DMS114 treated with DMSO at 0.1 percent for 48 hours (cell line): ENCODE data around the gene MAML3.
"Not testable (repeated sequence)": the region's sequence is repeated elsewhere in the genome, so short reads cannot be mapped to it uniquely, and the experiment has no call there.

ENCODE experiments used
- DNase-seq: peaks from one replicate; lab custom pipeline; 2025; ENCODE audit not compliant: unreplicated experiment; lab: John Stamatoyannopoulos, UW

MAML3 gene

DNA sequence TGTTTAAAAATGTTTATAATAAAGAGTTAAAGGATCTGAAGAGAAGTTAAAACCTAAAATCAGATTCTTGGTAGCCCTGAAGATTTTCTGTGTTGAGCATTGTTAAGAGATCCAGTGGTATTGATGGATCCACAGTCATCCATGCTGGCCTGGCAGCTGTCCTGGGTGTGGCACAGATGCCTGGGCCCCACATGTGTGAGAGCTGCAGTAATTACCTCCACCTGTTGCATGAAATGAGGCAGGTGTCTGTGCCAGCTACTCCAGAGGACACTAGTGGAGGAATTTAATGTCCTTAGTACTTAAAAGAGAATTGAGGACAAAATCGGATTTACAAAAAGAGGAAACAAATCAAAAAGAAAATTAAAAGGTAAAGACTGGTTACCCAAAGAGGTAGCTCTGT, 444.3 kb downstream of the MAML3 start:
- DNase-seq, result no peak

DNA sequence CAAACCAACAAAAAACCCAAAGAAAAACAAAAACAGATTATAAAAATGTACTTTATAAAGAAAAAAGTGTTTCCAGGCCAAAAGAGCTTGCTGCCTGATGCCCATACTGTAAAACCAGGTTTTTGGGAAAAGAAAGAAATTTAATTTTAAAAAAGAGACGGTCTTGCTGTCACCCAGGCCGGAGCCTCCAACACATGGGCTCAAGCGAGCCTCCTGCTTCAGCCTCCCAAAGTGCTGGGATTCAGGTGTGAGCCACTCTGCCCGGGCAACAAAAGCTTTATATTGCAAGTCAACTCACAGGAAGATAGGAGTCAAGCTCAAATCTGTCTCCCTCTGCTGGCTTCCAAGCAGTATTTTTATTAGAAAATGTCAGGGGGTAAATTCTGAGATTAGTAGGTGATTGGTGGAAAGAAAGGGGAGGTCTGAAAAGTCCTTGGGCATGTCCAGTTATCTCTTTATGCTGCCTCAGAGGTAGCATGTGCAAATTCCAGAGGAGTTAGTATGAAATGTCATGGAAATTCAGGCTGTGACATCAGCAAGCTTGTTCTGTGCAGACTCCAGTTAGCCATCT, 449.0 kb downstream of the MAML3 start:
- no peak for DNase-seq

DNA sequence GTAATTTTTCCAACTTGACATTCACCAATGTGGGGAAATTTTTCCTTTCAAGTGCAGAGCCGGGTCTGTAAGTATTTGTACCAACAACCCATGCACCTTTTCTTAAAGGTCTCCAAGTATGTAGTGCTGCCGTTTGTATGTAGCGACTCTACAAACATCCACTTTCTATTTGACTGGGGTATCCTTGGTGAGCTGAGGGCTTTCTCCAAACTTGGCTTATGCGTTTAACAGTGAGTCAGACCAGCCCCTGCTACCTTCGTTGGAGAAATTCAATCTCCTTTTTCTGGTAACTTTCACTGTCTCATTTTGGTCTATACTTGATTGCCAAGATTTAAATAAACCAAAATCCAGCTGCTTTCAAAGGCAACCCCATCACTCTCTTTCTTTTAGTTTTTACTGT, 453.4 kb downstream of the MAML3 start:
- no peak for DNase-seq

DNA sequence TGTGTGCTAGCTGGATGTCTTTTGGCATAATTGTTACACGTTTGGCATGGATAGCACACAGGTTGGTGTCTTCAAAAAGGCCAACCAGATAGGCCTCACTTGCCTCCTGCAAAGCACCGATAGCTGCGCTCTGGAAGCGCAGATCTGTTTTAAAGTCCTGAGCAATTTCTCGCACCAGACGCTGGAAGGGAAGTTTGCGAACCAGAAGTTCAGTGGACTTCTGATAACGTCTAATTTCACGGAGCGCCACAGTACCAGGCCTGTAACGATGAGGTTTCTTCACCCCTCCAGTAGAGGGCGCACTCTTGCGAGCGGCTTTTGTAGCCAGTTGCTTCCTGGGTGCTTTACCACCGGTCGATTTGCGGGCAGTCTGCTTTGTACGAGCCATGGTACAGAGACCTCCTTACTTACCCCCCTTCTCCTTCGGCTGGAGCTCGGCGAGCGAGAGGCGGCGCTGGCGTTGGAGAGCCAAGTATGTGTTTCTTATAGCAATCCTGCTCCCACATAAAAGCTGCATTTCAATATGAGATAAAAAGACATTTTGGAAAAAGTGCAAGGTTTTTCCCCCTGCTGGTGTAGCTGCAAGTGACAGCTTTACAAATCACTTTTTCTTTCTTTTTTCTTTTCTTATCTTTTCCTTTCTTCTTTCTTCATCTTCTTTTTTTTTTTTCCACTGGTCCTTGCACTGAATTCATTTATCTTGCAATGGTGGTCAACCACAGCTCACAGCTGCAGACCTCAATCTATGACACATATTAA, 455.6 kb downstream of the MAML3 start:
- DNase-seq, result not testable (repeated sequence)

DNA sequence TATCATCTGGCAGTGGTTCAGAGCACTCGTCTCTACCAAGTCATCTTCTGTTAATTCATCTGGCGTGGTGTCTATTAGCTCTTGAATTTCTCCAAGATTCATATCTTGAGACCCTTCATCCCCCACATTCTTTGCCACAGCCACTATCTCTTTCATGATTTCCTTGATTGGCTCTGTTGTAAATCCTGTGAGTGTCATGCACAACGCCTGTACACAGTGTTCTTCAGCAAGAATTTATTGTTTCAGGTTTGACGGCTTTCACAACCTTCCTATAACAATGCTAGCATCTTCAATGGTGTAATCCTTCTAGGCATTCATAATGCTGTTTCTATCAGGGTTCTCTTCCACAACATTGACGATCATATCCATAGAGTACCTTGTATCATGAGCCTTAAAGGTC, 457.5 kb downstream of the MAML3 start:
- DNase-seq, result no peak

DNA sequence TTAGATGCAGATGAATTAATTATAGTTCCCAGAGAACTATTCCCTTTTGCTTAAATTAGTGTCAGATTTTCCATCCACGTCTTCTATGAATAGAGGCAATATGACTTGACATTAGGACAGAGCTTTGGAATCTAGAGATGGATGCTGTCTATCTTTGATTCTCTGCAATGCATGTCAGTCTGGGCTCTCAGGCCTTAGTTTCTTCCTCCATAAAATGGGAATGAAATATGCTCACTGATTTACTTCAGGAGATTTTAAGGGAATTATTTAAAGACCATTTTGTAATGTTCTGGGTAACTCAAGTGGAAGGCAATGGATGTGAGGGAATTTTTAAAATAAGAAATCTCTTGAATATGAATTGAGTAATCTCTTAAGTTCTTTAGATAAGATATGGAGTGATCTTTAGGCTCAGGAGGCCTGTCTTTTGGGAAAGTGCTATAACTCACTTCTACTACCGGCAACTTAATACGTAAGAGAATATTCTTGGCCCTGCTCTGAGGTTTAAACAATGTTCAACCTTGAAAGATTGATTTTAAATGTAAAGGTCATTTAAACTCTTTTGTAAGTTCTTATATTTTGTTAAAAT, 459.4 kb downstream of the MAML3 start:
- no peak for DNase-seq

DNA sequence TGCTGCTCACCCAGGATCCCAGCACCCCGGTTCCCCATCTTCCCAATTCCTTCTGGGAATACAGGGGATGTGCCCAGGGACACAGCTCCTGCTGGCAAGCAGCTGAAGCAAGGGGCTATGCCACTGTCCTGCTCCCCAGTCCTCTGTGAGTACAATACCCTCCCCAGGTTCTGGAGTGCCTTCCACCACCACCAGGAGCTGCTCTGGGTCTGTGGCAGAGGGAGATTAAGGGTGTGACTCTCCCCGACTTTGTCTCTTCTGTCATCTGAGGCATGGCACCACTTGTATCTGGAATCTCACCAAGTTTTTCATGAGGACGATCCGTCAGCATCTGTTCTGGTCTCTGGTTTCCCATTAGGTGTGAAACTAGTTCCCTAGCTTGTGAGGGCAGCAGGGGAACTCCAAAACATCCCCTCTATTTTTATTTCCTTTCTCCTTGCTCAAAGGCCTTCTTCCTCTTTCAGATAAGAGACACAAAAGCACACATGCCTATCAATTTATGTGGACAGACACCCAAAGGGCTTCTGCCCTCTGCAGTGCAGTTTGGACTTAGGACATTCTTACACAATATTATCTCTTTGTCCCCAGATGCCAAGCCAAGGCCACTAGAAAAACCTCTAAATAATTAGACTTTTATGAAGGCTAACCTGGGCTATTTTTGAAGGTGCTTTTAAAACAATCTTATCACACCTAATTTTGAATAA, 461.5 kb downstream of the MAML3 start:
- no peak for DNase-seq

DNA sequence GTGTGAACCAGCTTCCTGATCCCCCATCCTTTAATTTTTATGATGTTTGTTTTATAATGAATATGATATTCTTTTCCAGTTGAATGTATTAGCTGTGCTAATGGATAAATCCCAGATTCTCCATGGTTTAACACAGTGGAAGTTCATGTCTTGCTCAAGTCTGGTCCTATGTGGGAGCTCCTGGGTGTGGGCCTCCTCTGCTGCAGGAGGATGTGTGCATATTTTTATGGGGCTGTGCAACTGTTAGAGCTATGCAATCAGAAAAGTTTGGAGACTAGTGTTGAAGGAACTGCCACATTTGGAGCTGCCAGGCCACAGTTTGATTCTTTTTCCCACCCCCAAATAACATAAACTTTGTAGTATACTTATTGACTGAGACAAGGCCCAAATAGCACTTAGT, 463.6 kb downstream of the MAML3 start:
- DNase-seq, result no peak

DNA sequence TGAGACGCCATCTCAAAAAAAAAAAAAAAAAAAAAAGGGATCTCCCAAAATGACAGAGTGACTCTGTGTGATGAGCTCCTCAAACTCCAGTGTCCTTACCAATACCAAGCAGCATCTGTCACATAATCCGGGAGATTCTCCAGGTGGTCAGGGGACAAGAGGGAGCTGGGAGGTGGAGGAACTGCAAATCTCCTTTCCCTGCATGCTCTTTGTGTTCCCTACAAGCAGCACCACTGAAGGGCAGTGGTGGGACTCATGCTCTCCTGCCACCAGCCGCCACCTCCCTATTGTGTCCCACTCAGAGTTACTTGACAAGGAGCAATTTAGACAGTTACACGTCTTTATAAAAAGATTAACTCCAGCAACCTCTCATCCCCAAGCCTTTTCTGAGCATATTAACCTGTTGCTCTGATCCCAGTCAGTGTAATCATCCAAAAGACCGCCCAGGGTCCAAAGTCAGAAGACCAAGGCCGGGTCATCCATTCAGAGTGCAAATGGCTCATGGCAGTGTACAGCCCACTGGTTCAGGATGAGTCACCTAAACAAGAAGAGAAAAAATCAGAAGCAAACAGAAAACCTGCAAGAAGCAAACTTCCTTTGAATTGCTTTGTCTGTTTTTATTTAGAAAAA, 464.8 kb downstream of the MAML3 start:
- no peak for DNase-seq

DNA sequence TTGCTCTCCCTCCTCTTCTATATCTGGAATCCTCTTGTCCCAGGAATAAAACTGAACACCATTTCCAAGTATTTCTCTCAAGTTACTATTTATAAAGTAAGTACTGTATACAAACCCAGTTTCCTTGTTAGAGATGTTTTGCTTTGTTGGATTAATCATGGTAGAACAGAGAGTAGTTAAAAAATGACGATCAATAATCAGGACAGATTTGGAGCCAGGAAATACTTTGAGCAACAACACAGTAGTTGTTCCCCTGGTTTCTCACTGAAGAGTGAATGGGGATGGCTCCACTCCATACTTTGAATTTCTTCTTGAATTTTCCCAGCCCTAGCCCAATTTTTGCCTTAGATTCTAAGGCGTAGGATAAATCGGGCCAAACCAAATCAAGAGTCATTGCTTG, 467.0 kb downstream of the MAML3 start:
- DNase-seq, result no peak

DNA sequence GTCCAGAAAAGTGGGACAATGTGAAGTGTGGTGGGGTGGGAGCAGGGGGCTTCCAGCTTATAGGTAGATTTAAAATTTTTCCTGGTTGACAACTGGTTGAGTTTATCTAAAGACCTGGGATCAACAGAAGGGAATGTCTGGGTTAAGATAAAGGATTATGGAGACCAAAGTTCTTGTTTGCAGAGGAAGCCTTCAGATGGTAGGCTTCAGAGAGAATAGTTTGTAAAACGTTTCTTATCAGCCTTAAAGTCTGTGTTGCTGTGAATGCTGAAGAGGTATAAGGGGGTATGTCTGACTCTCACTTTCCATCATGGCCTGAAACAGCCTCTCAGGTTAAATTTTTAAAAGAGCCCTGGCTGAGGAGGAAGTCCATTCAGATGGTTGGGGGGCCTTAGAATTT, 467.9 kb downstream of the MAML3 start:
- DNase-seq, result no peak

DNA sequence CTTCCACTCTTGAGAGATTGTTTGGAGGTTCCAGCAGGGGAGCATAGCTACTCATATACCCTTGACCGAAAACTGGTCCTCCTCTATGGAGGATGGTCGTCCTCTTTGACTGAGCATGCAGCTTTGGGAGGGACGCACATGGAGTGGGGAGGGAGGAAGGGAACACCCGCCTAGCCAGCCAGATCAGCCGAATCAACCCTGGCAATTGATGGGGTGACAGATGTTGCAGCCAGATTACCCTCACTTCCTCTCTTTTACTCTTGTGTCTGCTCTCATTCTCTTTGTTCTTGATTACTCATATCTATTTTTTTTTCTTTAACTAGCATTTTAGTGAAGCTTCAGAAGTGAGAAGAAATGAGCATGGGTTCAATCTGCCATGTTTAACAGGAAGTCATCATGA, 468.8 kb downstream of the MAML3 start:
- DNase-seq, result no peak

DNA sequence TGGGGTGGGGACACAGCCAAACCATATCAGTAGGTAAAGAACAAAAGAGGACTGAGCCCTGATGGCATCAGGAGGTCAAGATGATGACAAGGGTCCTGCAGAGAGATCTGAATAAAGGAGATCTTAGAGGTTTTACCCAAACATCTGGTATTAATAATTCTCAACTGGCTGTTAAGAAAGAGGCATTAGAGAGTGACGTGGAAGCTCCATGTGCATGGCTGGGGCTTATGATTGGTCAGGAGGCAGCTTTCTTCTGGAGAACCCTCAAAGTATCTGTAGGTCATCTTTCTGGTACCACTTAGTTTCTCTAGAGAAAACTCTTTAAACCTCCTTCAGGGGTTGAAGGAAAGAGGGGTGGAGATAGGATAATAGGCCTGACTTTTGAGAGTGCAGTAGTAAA, 469.6 kb downstream of the MAML3 start:
- DNase-seq, result no peak

DNA sequence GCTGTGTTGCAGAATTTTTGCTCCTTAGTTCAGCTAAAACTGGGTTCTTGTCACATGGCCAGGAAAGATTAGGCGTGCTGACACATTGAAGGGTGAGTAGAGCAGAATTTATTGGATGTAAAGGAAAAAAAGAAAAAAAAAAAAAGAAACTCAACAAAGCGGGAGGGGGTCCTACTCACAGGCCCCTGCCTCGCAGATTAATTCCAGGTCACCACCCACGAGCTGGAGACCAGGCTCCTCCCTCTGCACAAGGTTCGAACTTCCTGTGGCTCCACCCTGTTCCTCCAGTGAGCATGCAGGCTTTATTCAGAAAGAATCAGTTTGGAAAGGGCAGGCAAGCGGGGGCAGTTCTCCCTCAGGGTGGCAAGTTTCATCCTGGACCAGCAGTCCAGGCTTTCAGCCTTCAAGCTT, 471.2 kb downstream of the MAML3 start:
- no peak for DNase-seq

DNA sequence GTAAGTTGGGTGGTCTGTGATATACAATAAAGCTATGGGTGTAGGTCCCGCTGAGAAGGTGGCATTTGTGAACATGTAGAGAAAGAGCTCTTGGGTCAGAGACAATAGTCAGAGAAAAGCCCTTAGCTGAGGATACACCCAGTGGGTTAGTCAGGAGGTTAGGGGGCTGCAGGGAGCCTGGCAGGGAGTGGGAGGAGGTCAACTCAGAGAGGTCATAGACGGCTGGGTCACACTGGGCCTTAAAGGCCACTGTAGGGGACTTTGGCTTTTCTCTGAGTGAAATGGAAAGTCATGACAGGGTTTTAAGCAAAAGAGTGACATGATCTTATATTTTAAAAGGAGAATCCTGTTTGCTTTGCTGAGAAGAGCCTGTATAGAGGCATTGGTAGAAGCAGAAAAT, 471.7 kb downstream of the MAML3 start:
- no peak for DNase-seq

DNA sequence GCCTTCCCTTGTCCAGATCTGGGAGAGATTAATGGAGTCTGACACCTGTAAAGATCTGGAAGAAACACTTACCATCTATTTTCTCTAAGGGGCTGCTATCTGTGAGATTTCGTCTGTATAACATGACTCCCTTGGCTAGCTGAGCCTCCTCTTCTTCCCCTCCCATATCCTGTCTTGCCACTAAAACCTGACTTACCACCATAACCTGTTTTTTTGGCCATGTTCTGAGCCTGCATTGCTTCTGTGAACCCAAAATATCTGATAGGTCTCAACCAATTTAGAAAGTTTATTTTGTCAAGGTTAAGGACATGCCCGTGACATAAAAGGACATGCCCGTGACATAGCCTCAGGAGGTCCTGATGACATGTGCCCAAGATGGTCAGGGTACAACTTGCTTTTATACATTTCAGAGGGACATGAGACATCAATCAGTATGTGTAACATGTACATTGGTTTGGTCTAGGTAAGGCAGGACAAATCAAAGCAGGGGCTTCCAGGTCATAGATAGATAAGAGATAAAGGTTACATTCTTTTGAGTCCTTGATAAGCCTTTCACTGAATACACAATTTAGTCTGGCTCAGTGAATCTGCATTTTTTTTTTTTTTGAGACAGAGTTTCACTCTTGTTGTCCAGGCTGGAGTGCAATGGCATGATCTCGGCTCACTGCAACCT, 476.9 kb downstream of the MAML3 start:
- DNase-seq, result no peak

DNA sequence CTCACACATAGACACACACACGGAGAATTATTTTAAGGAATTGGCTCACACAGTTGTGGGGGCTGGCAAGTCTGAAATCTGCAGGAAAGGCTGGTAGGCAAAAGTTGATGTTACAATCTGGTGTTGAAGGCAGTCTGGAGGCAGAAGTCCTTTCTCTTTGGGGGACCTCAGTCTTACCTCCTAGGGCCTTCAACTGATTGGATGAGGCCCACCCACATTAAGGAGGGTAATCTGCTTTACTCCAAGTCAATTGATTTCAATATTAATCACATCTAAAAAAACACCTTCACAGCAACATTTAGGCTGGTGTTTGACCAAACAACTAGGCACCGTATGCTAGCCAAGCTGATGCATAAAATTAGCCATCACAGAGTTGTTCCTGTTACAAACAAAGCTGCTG, 477.6 kb downstream of the MAML3 start:
- no peak for DNase-seq

DNA sequence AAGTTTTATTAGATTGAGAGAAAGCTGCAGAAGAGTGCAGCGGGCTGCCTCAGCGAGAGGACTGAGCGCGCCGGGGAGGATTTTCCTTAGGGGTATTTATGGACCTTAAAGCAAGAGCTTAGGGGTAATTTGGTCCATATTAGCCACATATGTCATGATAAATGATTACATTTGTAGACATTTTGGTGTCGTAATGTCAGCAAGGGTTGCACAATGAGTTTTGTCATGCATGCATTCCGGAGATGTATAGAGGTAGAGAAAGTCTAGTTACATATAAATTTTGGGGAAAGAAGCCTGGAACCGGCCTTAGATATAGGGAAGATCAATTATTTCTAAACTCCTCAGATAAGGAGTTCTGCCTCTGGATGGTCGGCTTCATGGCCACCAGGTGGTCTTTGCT, 478.3 kb downstream of the MAML3 start:
- no peak for DNase-seq

DNA sequence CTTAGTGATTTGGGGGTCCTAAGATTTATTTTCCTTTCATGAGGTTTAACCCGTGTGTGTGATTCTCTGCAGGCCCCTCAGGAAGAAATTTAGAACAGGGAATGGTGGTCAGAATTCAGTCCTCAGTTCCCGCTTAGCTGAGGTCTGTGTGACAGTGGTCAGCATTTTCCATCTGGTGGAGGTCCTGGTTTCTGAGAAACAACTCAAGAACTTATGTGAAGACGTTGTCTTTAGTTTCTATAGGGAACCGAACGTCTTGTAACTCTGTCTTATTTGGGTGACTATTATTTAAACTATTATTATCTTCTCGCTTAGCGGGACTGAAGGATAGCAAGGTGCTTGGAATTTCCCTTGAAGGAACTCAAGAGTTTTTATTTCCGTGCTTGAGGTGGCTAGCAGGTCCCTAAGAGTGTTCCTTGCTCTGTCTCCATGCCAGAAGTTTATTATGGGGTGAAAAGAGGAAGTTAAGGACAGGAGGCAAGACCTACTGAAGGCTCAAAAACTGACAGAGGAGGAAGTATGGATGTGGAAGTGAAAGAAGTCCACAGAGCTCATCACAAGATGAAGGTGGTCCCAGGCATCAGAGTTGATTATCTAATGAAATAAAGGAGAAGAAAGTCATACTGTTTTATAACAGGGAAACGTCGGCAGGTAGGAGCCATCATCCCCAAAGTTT, 479.0 kb downstream of the MAML3 start:
- DNase-seq, result no peak

DNA sequence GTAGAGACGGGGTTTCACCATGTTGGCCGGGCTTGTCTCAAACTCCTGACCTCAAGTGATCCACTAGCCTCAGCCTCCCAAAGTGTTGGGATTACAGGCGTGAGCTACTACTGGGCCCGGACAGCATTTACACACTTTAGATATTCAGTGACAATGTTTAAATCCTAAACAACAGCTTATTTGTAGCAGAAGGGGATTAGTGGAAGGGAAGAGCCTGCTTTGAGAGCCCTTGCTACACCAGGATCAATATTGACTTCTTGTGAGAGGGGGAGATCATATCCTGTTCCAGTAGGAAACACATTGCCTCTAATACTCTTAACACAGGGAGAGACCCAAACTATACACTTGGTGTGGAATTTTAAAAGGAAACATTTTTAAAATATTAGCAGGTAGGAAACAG, 481.3 kb downstream of the MAML3 start:
- no peak for DNase-seq

DNA sequence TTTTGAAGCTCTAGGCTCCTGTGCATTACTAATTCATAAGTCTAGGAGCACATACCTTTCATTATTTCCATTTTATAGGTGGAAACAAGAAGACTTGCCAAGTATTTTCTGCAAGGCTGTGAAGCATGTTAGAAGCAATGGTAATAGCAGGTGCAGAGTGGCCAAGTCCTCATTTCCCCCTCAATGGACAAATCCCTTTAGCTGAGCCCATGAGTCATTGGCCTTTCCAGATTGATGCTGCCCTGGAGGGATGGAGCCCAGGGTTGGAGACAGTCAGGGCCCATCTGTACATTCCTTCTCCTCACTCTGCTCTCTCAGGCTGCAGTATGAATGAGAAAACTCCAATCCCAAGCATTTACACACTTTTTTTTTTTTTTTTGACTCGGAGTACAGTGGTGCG, 481.8 kb downstream of the MAML3 start:
- DNase-seq, result no peak
